Neural cell (in vitro differentiated cells): Measurements from ENCODE around the gene ASPHD1.

Experiments
- EP300 ChIP-seq: fragments of 450-650 bp; conservative IDR thresholded peaks from 2 replicates; pipeline ENCODE4 v1.6.1; 2014; ENCODE audit warnings: antibody characterized with exemption, mild to moderate bottlenecking, moderate library complexity; ENCODE audit not compliant: poor library complexity, severe bottlenecking
- EZH2 ChIP-seq: fragments of 200-600, 300-800 bp; shearing (Covaris generic), sonication (generic); IDR thresholded peaks from 2 replicates; pipeline ENCODE4 v1.6.1; 2014; ENCODE audit warnings: antibody characterized with exemption, low read length, borderline replicate concordance, mild to moderate bottlenecking; ENCODE audit not compliant: insufficient read depth, poor library complexity, severe bottlenecking
- MXI1 ChIP-seq: fragments of 450-650 bp; conservative IDR thresholded peaks from 2 replicates; pipeline ENCODE4 v1.6.1; 2014; ENCODE audit warnings: antibody characterized with exemption, mild to moderate bottlenecking; ENCODE audit not compliant: poor library complexity, severe bottlenecking
- POLR2AphosphoS5 ChIP-seq: IDR thresholded peaks from 2 replicates; pipeline ENCODE4 v1.6.1; 2012
- RAD21 ChIP-seq: fragments of 450-650 bp; conservative IDR thresholded peaks from 2 replicates; pipeline ENCODE4 v1.6.1; 2014; ENCODE audit warnings: antibody characterized with exemption, mild to moderate bottlenecking, moderate library complexity
- TAF1 ChIP-seq: IDR thresholded peaks from 2 replicates; pipeline ENCODE4 v1.6.1; 2012; ENCODE audit warnings: low read depth
- TF ChIP-seq, protein P1 (sequence below): IDR thresholded peaks from 2 replicates; pipeline ENCODE4 v1.6.1; 2012; ENCODE audit warnings: borderline replicate concordance
- TF ChIP-seq, protein P2 (sequence below): fragments of 450-650 bp; IDR thresholded peaks from 2 replicates; pipeline ENCODE4 v1.5.1; 2014; ENCODE audit warnings: antibody characterized with exemption, mild to moderate bottlenecking, moderate library complexity; ENCODE audit not compliant: poor library complexity, severe bottlenecking

DNA sequence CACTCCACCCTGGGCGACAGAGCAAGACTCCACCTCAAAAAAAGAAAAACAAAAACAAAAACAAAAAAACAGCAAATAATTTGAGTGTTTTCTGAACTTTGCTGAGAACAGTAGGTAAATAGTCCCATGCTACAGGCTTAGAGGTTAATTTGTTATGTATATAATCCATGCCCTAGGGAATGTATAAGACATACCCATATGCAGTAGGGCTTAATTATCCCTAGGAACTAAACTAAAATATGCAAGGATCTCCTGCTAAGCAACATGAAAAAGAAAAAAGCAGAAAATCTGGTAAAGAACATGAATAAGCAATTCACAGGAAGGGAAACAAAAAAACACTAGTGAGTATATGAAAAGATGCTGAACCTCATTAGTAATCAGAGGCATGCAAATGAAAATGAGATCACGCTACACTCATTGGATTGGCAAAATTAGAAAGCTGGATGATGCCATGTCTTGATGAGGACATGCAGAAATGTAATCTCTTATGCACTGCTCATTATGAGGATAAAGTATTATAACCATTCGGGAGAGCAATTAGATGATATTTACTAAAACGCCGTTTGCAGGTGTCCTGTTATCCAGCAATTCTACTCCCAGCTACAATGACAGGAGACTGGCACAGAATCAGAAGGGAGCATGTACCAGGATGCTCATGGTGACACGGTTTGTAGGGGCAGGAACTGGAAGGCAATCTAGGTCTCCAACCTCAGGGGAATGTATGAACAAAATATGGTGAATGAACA lies 20.2 kb downstream of the ASPHD1 start:
- no peak for TF ChIP-seq TAF1
- TF ChIP-seq, protein P1, sequence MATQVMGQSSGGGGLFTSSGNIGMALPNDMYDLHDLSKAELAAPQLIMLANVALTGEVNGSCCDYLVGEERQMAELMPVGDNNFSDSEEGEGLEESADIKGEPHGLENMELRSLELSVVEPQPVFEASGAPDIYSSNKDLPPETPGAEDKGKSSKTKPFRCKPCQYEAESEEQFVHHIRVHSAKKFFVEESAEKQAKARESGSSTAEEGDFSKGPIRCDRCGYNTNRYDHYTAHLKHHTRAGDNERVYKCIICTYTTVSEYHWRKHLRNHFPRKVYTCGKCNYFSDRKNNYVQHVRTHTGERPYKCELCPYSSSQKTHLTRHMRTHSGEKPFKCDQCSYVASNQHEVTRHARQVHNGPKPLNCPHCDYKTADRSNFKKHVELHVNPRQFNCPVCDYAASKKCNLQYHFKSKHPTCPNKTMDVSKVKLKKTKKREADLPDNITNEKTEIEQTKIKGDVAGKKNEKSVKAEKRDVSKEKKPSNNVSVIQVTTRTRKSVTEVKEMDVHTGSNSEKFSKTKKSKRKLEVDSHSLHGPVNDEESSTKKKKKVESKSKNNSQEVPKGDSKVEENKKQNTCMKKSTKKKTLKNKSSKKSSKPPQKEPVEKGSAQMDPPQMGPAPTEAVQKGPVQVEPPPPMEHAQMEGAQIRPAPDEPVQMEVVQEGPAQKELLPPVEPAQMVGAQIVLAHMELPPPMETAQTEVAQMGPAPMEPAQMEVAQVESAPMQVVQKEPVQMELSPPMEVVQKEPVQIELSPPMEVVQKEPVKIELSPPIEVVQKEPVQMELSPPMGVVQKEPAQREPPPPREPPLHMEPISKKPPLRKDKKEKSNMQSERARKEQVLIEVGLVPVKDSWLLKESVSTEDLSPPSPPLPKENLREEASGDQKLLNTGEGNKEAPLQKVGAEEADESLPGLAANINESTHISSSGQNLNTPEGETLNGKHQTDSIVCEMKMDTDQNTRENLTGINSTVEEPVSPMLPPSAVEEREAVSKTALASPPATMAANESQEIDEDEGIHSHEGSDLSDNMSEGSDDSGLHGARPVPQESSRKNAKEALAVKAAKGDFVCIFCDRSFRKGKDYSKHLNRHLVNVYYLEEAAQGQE: no peak
- TF ChIP-seq, protein P2, sequence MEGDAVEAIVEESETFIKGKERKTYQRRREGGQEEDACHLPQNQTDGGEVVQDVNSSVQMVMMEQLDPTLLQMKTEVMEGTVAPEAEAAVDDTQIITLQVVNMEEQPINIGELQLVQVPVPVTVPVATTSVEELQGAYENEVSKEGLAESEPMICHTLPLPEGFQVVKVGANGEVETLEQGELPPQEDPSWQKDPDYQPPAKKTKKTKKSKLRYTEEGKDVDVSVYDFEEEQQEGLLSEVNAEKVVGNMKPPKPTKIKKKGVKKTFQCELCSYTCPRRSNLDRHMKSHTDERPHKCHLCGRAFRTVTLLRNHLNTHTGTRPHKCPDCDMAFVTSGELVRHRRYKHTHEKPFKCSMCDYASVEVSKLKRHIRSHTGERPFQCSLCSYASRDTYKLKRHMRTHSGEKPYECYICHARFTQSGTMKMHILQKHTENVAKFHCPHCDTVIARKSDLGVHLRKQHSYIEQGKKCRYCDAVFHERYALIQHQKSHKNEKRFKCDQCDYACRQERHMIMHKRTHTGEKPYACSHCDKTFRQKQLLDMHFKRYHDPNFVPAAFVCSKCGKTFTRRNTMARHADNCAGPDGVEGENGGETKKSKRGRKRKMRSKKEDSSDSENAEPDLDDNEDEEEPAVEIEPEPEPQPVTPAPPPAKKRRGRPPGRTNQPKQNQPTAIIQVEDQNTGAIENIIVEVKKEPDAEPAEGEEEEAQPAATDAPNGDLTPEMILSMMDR: no peak
- no peak for TF ChIP-seq EZH2
- no peak for TF ChIP-seq POLR2AphosphoS5
- TF ChIP-seq RAD21: no peak
- TF ChIP-seq MXI1: no peak
- TF ChIP-seq EP300: no peak
